Trophoblast cell (in vitro differentiated cells and primary cell): ENCODE measurements around the gene ZMAT3.

Source experiments
- DNase-seq, 2 donors: peaks; one replicate each; pipeline ENCODE4 v3.0.0-alpha.2; 2016
- H2AFZ ChIP-seq: 2 replicates; pipeline ENCODE4 v1.6.1; 2013; ENCODE audit warnings: low read length, moderate library complexity, mild to moderate bottlenecking; ENCODE audit not compliant: insufficient read depth, poor library complexity
- H2AK5ac ChIP-seq: 2 replicates; pipeline ENCODE4 v1.6.1; 2013; ENCODE audit warnings: mild to moderate bottlenecking, low read length
- H2BK120ac ChIP-seq: 2 replicates; pipeline ENCODE4 v1.6.1; 2013; ENCODE audit warnings: low read length, mild to moderate bottlenecking, moderate library complexity; ENCODE audit not compliant: insufficient read depth, poor library complexity
- H2BK12ac ChIP-seq: 2 replicates; pipeline ENCODE4 v1.6.1; 2013; ENCODE audit warnings: mild to moderate bottlenecking, low read length, moderate library complexity
- H2BK5ac ChIP-seq: 2 replicates; pipeline ENCODE4 v1.6.1; 2013; ENCODE audit warnings: low read length, low read depth, moderate library complexity, mild to moderate bottlenecking; ENCODE audit not compliant: poor library complexity
- H3K14ac ChIP-seq: 2 replicates; pipeline ENCODE4 v1.6.1; 2013; ENCODE audit warnings: mild to moderate bottlenecking, low read length
- H3K18ac ChIP-seq: 2 replicates; pipeline ENCODE4 v1.6.1; 2013; ENCODE audit warnings: mild to moderate bottlenecking, low read length
- H3K23ac ChIP-seq: 2 replicates; pipeline ENCODE4 v1.6.1; 2013; ENCODE audit warnings: low read length
- H3K27ac ChIP-seq: 2 replicates; pipeline ENCODE4 v1.5.1; 2013; ENCODE audit warnings: low read depth, mild to moderate bottlenecking, inconsistent platforms, low read length, moderate library complexity
- H3K27me3 ChIP-seq: 2 replicates; pipeline ENCODE4 v1.6.1; 2013; ENCODE audit warnings: inconsistent platforms, mild to moderate bottlenecking, low read length, moderate library complexity; ENCODE audit not compliant: insufficient read depth
- H3K36me3 ChIP-seq, 2 experiments: 1 replicate in 1 of 2; 2 replicates in 1 of 2; pipeline ENCODE4 v1.6.1; 2013; ENCODE audit warnings: low read length in 2 of 2, mild to moderate bottlenecking in 2 of 2, moderate library complexity in 1 of 2; ENCODE audit not compliant: insufficient read depth in 2 of 2, control insufficient read depth in 1 of 2
- H3K4ac ChIP-seq: 2 replicates; pipeline ENCODE4 v1.6.1; 2013; ENCODE audit warnings: low read depth, mild to moderate bottlenecking, low read length, moderate library complexity
- H3K4me1 ChIP-seq, 2 experiments: 1 replicate in 1 of 2; 2 replicates in 1 of 2; pipeline ENCODE4 v1.6.1; 2013; ENCODE audit warnings: low read length in 2 of 2, mild to moderate bottlenecking in 2 of 2, moderate library complexity in 1 of 2; ENCODE audit not compliant: insufficient read depth in 2 of 2, control insufficient read depth in 1 of 2
- H3K4me2 ChIP-seq: 2 replicates; pipeline ENCODE4 v1.6.1; 2013; ENCODE audit warnings: inconsistent platforms, mild to moderate bottlenecking, low read length, moderate library complexity
- H3K4me3 ChIP-seq: 2 replicates; pipeline ENCODE4 v1.5.1; 2013; ENCODE audit warnings: mild to moderate bottlenecking, low read depth, low read length, inconsistent platforms
- H3K79me1 ChIP-seq: one replicate; pipeline ENCODE4 v1.6.1; 2013; ENCODE audit warnings: low read length
- H3K79me2 ChIP-seq: 2 replicates; pipeline ENCODE4 v1.6.1; 2013; ENCODE audit warnings: low read length, mild to moderate bottlenecking; ENCODE audit not compliant: control insufficient read depth, insufficient read depth, poor library complexity
- H3K9ac ChIP-seq: 2 replicates; pipeline ENCODE4 v1.6.1; 2013; ENCODE audit warnings: mild to moderate bottlenecking, low read length
- H3K9me3 ChIP-seq: 2 replicates; pipeline ENCODE4 v1.6.1; 2013; ENCODE audit warnings: low read depth, mild to moderate bottlenecking, control low read depth, inconsistent platforms, low read length; ENCODE audit not compliant: insufficient read depth
- H4K12ac ChIP-seq: 2 replicates; pipeline ENCODE4 v1.6.1; 2013; ENCODE audit warnings: low read depth, mild to moderate bottlenecking, low read length, moderate library complexity
- H4K8ac ChIP-seq: 2 replicates; pipeline ENCODE4 v1.6.1; 2013; ENCODE audit warnings: low read depth, mild to moderate bottlenecking, low read length, moderate library complexity
- H4K91ac ChIP-seq: one replicate; pipeline ENCODE4 v1.6.1; 2013; ENCODE audit warnings: low read depth, mild to moderate bottlenecking, low read length, moderate library complexity
- WGBS: extraction: QIAGEN DNeasy Blood & Tissue Kit; methylation state at CpG from one replicate; pipeline ENCODE4 v1.1.7; 2013; ENCODE audit warnings: missing lambda C conversion rate; ENCODE audit not compliant: insufficient read length, insufficient coverage; ENCODE audit errors: extremely low coverage; 5-methylcytosine and 5-hydroxymethylcytosine counted together

The ZMAT3 gene

DNA sequence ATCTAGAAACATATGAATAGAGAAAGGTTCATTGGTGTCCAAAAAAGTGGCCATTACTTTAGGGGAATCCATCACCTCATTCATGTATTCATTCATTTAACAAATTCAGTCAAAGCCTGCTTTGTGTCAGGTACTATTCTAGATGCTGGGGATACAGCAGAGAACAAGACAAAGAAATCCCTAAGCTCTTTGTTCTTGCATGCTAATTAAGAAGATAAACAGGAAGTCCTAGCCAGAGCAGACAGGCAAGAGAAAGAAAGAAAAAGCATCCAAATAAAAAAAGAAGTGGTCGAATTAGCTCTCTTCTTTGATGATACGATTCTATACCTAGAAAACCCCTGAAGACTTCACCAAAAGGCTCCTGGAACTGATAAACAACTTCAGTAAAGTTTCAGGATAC, 12.4 kb upstream of the ZMAT3 start:
- Histone ChIP-seq H4K91ac (no peak overlapping the region), H3K79me2 (no peaks in the 10 kb centered on the region), H3K9ac (no peak overlapping the region), H3K4me3 (no peak overlapping the region), H2AK5ac (no peak overlapping the region), H3K79me1 (no peaks in the 10 kb centered on the region), H2BK120ac (no peak overlapping the region), H3K4me1 (no peaks in the 10 kb centered on the region), H2BK12ac (no peak overlapping the region), H3K4ac (no peak overlapping the region), H3K18ac (no peak overlapping the region), H4K12ac (no peak overlapping the region), H2AFZ (no peak overlapping the region), H3K23ac (no peak overlapping the region), H3K27ac (no peak overlapping the region), H2BK5ac (no peak overlapping the region), H3K14ac (no peak overlapping the region), H3K27me3 (no peaks in the 10 kb centered on the region), H3K36me3 (no peaks in the 10 kb centered on the region), H3K4me2 (no peak overlapping the region), H4K8ac (no peak overlapping the region), H3K9me3 (no peaks in the 10 kb centered on the region)
- WGBS = no CpG with 5 or more reads among the region's 2 CpGs
- no peak for DNase-seq

DNA sequence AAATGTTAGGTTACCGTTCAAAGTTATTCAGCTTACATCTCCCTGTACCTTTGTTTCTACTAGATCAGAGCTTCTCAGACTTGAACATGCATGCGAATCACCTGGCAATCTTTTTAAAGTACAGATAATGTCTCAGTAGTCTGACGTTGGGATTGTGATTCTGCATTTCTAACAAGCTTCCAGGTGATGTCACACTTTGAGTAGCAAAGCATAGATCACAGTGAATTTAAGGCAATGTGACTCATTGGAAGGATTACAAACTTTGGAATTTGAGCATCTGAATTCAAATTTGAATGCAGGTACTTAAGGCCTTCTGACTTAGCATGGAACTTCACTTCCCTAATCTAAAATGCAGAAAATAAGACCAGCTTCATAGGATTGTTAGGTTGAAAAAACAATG, 10.8 kb upstream of the ZMAT3 start:
- no peaks in the 10 kb centered on the region for H3K4me1 ChIP-seq
- no peaks in the 10 kb centered on the region for H3K27me3 ChIP-seq
- H3K36me3 ChIP-seq = no peaks in the 10 kb centered on the region
- H4K91ac ChIP-seq = no peak overlapping the region
- H4K12ac ChIP-seq = no peak overlapping the region
- no peak overlapping the region for H3K27ac ChIP-seq
- H3K79me2 ChIP-seq = no peaks in the 10 kb centered on the region
- H3K4me3 ChIP-seq = no peak overlapping the region
- H2BK5ac ChIP-seq = no peak overlapping the region
- no peak overlapping the region for H2AK5ac ChIP-seq
- no CpG with 5 or more reads among the region's 3 CpGs for WGBS
- no peaks in the 10 kb centered on the region for H3K79me1 ChIP-seq
- H3K4ac ChIP-seq = no peak overlapping the region
- H2AFZ ChIP-seq = no peak overlapping the region
- no peak overlapping the region for H2BK120ac ChIP-seq
- no peak overlapping the region for H3K14ac ChIP-seq
- no peak overlapping the region for H2BK12ac ChIP-seq
- H3K9ac ChIP-seq = no peak overlapping the region
- no peaks in the 10 kb centered on the region for H3K9me3 ChIP-seq
- DNase-seq = peak; percentile 70 to 96
- no peak overlapping the region for H3K4me2 ChIP-seq
- no peak overlapping the region for H3K18ac ChIP-seq
- H4K8ac ChIP-seq = no peak overlapping the region
- no peak overlapping the region for H3K23ac ChIP-seq

DNA sequence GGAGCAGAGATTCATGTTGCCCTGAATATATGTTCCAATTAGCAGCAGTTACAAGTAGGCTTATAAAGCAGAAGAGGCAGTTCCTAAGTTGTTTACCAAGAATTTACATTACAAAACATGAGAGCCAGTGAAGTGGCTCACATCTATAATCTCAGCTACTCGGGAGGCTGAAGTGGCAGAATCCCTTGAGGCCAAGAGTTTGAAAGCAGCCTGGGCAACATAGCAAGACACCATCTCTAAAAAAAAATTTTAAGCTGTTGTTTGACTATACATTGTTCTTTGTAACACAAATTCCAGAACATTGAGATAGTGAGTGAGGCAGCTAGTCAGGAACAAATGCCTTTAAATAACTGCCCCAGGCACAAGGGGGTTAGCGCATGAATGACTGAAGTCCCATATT, 10.3 kb upstream of the ZMAT3 start:
- Histone ChIP-seq H2AK5ac (no peak overlapping the region), H3K4me1 (no peaks in the 10 kb centered on the region), H3K23ac (no peak overlapping the region), H3K27me3 (no peaks in the 10 kb centered on the region), H2BK12ac (no peak overlapping the region), H2AFZ (no peak overlapping the region), H3K18ac (no peak overlapping the region), H4K12ac (no peak overlapping the region), H3K79me1 (no peaks in the 10 kb centered on the region), H2BK120ac (no peak overlapping the region), H3K14ac (no peak overlapping the region), H3K4ac (no peak overlapping the region), H3K9ac (no peak overlapping the region), H3K36me3 (no peaks in the 10 kb centered on the region), H3K9me3 (no peaks in the 10 kb centered on the region), H3K4me3 (no peak overlapping the region), H3K4me2 (no peak overlapping the region), H2BK5ac (no peak overlapping the region), H3K79me2 (no peaks in the 10 kb centered on the region), H3K27ac (no peak overlapping the region), H4K8ac (no peak overlapping the region), H4K91ac (no peak overlapping the region)
- DNase-seq = peak; percentile 80 to 97
- no CpG with 5 or more reads among the region's 2 CpGs for WGBS

DNA sequence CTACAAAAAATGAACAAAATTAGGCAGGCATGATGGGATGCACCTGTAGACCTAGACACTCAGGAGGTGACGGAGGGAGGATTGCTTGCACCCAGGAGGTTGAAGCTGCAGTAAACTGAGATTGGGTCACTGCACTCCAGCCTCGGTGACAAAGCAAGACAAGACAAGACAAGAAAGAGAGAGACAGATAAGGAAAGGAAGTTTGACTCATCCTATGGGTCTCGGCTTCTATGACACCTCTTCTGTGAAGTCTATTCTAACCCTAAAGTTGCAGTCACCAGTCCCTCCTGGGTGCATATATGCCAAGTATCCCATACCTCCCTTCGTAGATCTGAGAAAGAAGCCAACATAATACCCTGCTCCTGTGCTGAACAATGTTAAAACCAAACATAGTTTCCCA, 7.9 kb upstream of the ZMAT3 start:
- Histone ChIP-seq H3K4me3 (no peak overlapping the region), H4K12ac (no peak overlapping the region), H2AK5ac (no peak overlapping the region), H3K79me2 (no peaks in the 10 kb centered on the region), H3K18ac (no peak overlapping the region), H2BK120ac (no peak overlapping the region), H3K27me3 (no peaks in the 10 kb centered on the region), H3K4ac (no peak overlapping the region), H3K23ac (no peak overlapping the region), H3K4me1 (no peaks in the 10 kb centered on the region), H4K8ac (no peak overlapping the region), H3K36me3 (no peaks in the 10 kb centered on the region), H2BK12ac (no peak overlapping the region), H3K27ac (no peak overlapping the region), H3K9me3 (no peaks in the 10 kb centered on the region), H3K14ac (no peak overlapping the region), H2AFZ (no peak overlapping the region), H2BK5ac (no peak overlapping the region), H3K9ac (no peak overlapping the region), H4K91ac (no peak overlapping the region), H3K79me1 (no peaks in the 10 kb centered on the region), H3K4me2 (no peak overlapping the region)
- DNase-seq = no peak
- WGBS = no CpG with 5 or more reads among the region's 4 CpGs
